ENCODE data around the gene CTNNAL1. TPM values are rescaled to one million over a fixed set of nuclear protein-coding genes. Genes with fewer than 3 reads are reported as not detected.

Gene CTNNAL1
- total and polyA plus RNA-seq, 12 donors, result 182 to 817 (median 380) TPM

DNA sequence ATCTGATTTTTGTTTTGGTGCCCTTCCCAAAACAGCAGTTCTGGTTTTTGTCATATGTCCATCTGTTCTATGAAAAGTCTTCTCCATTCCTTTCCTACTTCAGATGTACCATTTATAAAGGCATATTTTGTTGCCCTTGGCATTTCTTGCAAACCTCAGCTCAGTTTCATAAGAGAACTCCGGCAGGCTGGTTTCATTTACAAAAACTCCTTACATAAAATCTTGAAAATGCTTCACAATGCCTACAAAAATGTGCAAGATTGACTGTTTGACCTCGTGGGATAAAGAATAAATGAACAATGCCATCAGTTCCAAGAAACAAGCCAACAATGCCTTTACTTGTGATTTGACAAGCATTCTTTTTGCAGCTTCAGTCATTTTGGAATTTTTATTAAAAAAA lies 39.1 kb upstream of the CTNNAL1 start:
- no peak for TF ChIP-seq POLR2A (IDR thresholded peaks at IDR 0.05)
- TF ChIP-seq CTCF (IDR thresholded peaks at IDR 0.05), result no peak
- Histone ChIP-seq H3K27me3 (no peaks in the 10 kb centered on the region), H3K36me3 (replicated peaks in 1 of 2) (peaks cover 0 to 63% of the 10 kb centered on the region in 2 donors), H3K4me1 (replicated peaks in 1 of 2) (peaks cover 10 to 31% of the 10 kb centered on the region in 2 donors), H3K27ac (no peak overlapping the region), H3K4me3 (no peak overlapping the region), H3K9me3 (replicated peaks in 1 of 3) (no peaks in the 10 kb centered on the region)
- WGBS, 4 donors, result 14 to 43% (median 40%) methylated on average over 2 of the region's 2 CpGs
- intact Hi-C loops (cut with DNase I), result no loop called here
- DNase-seq, result no peak

GRCh38 chr9:109051733-109052132 lies 38.4 kb upstream of the CTNNAL1 start:
- 73 to 90% (median 80%) methylated on average over 1 of the region's 1 CpG for WGBS, 4 donors
- no peak overlapping the region for H3K4me3 ChIP-seq
- DNase-seq, result no peak
- intact Hi-C loops (cut with DNase I), result no loop called here
- peaks cover 0 to 63% of the 10 kb centered on the region in 2 donors for H3K36me3 ChIP-seq (replicated peaks in 1 of 2)
- H3K4me1 ChIP-seq (replicated peaks in 1 of 2), result peaks cover 10 to 31% of the 10 kb centered on the region in 2 donors
- TF ChIP-seq CTCF (IDR thresholded peaks at IDR 0.05) (no peak), POLR2A (IDR thresholded peaks at IDR 0.05) (no peak)
- no peaks in the 10 kb centered on the region for H3K9me3 ChIP-seq (replicated peaks in 1 of 3)
- peak overlapping the region in 1 of 5 donors; percentile 15 for H3K27ac ChIP-seq
- no peaks in the 10 kb centered on the region for H3K27me3 ChIP-seq

GRCh38 chr9:109050444-109050843 lies 37.1 kb upstream of the CTNNAL1 start:
- intact Hi-C loops (cut with DNase I), result no loop called here
- no peak for DNase-seq
- WGBS, 4 donors, result 75 to 80% (median 79%) methylated on average over 7 of the region's 7 CpGs
- TF ChIP-seq CTCF (IDR thresholded peaks at IDR 0.05), result no peak
- TF ChIP-seq POLR2A (IDR thresholded peaks at IDR 0.05), result no peak
- Histone ChIP-seq H3K4me3 (no peak overlapping the region), H3K27ac (no peak overlapping the region), H3K27me3 (no peaks in the 10 kb centered on the region), H3K36me3 (replicated peaks in 1 of 2) (peaks cover 0 to 65% of the 10 kb centered on the region in 2 donors), H3K4me1 (replicated peaks in 1 of 2) (peaks cover 10 to 31% of the 10 kb centered on the region in 2 donors), H3K9me3 (replicated peaks in 1 of 3) (no peaks in the 10 kb centered on the region)

GRCh38 chr9:109048822-109049221 lies 35.5 kb upstream of the CTNNAL1 start:
- 90 to 98% (median 94%) methylated on average over 3 of the region's 3 CpGs for WGBS, 4 donors
- Histone ChIP-seq H3K9me3 (replicated peaks in 1 of 3) (no peaks in the 10 kb centered on the region), H3K4me3 (no peak overlapping the region), H3K27ac (no peak overlapping the region), H3K4me1 (replicated peaks in 1 of 2) (peaks cover 5 to 20% of the 10 kb centered on the region in 2 donors), H3K36me3 (replicated peaks in 1 of 2) (peaks cover 0 to 68% of the 10 kb centered on the region in 2 donors), H3K27me3 (no peaks in the 10 kb centered on the region)
- intact Hi-C loops (cut with DNase I), result no loop called here
- DNase-seq, result no peak
- no peak for TF ChIP-seq POLR2A (IDR thresholded peaks at IDR 0.05)
- TF ChIP-seq CTCF (IDR thresholded peaks at IDR 0.05), result no peak
